GM21390 (cell line): ENCODE measurements around the gene BTBD9.
A peak's percentile ranks its signal among the peaks of the same experiment; 100 is the strongest.

Experiments
- ATAC-seq: cut with Tn5 transposase; IDR thresholded peaks from one replicate; pipeline ENCODE4 v1.9.1; 2021; ENCODE audit not compliant: unreplicated experiment

The BTBD9 gene

GRCh38 chr6:38510205-38510604, 129.5 kb downstream of the BTBD9 start:
- ATAC-seq = no peak

GRCh38 chr6:38509713-38510112, 130.0 kb downstream of the BTBD9 start:
- ATAC-seq = no peak

- ATAC-seq = no peak
Observed at GRCh38 chr6:38508894-38509293, 130.8 kb downstream of the BTBD9 start.

- no peak for ATAC-seq
Observed at GRCh38 chr6:38508286-38508685, 131.4 kb downstream of the BTBD9 start.

- ATAC-seq = no peak
Observed at GRCh38 chr6:38507173-38507572, 132.6 kb downstream of the BTBD9 start.

- ATAC-seq = no peak
Observed at GRCh38 chr6:38505826-38506225, 133.9 kb downstream of the BTBD9 start.

- ATAC-seq = no peak
Observed at GRCh38 chr6:38504996-38505395, 134.7 kb downstream of the BTBD9 start.

GRCh38 chr6:38503960-38504682, 135.6 kb downstream of the BTBD9 start:
- no peak for ATAC-seq

GRCh38 chr6:38503032-38503773, 136.5 kb downstream of the BTBD9 start:
- no peak for ATAC-seq

GRCh38 chr6:38502423-38502822, 137.3 kb downstream of the BTBD9 start:
- ATAC-seq = no peak

GRCh38 chr6:38501931-38502330, 137.8 kb downstream of the BTBD9 start:
- no peak for ATAC-seq

GRCh38 chr6:38499529-38500096, 140.1 kb downstream of the BTBD9 start:
- no peak for ATAC-seq

- no peak for ATAC-seq
Observed at GRCh38 chr6:38498805-38499445, 140.8 kb downstream of the BTBD9 start.

- ATAC-seq = no peak
Observed at GRCh38 chr6:38498085-38498484, 141.6 kb downstream of the BTBD9 start.

- ATAC-seq = no peak
Observed at GRCh38 chr6:38497546-38497945, 142.2 kb downstream of the BTBD9 start.

GRCh38 chr6:38495922-38496635, 143.7 kb downstream of the BTBD9 start:
- peak; percentile 61 for ATAC-seq

- ATAC-seq = no peak
Observed at GRCh38 chr6:38495518-38495917, 144.2 kb downstream of the BTBD9 start.

- ATAC-seq = no peak
Observed at GRCh38 chr6:38493931-38494547, 145.7 kb downstream of the BTBD9 start.

- no peak for ATAC-seq
Observed at GRCh38 chr6:38492031-38492430, 147.7 kb downstream of the BTBD9 start.

- no peak for ATAC-seq
Observed at GRCh38 chr6:38489951-38490350, 149.8 kb downstream of the BTBD9 start.

GRCh38 chr6:38487423-38487822, 152.3 kb downstream of the BTBD9 start:
- no peak for ATAC-seq
